GM23248 (cell line): Measurements from ENCODE around the gene GABRA4. TPM values are rescaled to one million over a fixed set of nuclear protein-coding genes. Genes with fewer than 3 reads are reported as not detected.
A peak's percentile ranks its signal among the peaks of the same experiment; 100 is the strongest.

Experiments used
- DNase-seq: peaks from one replicate; pipeline ENCODE4 v3.0.0-alpha.2; 2015
- H2AFZ ChIP-seq: fragments of 200-600 bp; sonication (generic); 2 replicates; pipeline ENCODE4 v1.6.1; 2016; ENCODE audit warnings: antibody characterized with exemption
- H3F3A ChIP-seq: fragments of 200-600 bp; sonication (generic); 2 replicates; pipeline ENCODE4 v1.6.1; 2016; ENCODE audit warnings: mild to moderate bottlenecking, antibody characterized with exemption, mixed run types; ENCODE audit not compliant: insufficient read depth
- H3K27ac ChIP-seq: fragments of 200-600 bp; sonication (generic); 2 replicates; pipeline ENCODE4 v1.5.1; 2016; ENCODE audit warnings: mild to moderate bottlenecking
- H3K27me3 ChIP-seq: fragments of 200-600 bp; sonication (generic); replicated peaks from 2 replicates; pipeline ENCODE4 v1.6.1; 2016; ENCODE audit warnings: mild to moderate bottlenecking; ENCODE audit not compliant: insufficient read depth
- H3K36me3 ChIP-seq: fragments of 200-600 bp; sonication (generic); 2 replicates; pipeline ENCODE4 v1.6.1; 2016; ENCODE audit warnings: low read depth, mild to moderate bottlenecking
- H3K4me1 ChIP-seq: fragments of 200-600 bp; sonication (generic); 2 replicates; pipeline ENCODE4 v1.6.1; 2016; ENCODE audit warnings: mild to moderate bottlenecking; ENCODE audit not compliant: insufficient read depth
- H3K4me2 ChIP-seq: fragments of 200-600 bp; sonication (generic); one replicate; pipeline ENCODE4 v1.6.1; 2016; ENCODE audit warnings: mild to moderate bottlenecking; ENCODE audit not compliant: unreplicated experiment
- H3K4me3 ChIP-seq: fragments of 200-600 bp; sonication (generic); 2 replicates; pipeline ENCODE4 v1.5.1; 2016; ENCODE audit warnings: mild to moderate bottlenecking
- H3K79me2 ChIP-seq: fragments of 200-600 bp; sonication (generic); 2 replicates; pipeline ENCODE4 v1.6.1; 2016; ENCODE audit warnings: mild to moderate bottlenecking; ENCODE audit not compliant: insufficient read depth
- H3K9ac ChIP-seq: fragments of 200-600 bp; sonication (generic); 2 replicates; pipeline ENCODE4 v1.6.1; 2016; ENCODE audit warnings: mild to moderate bottlenecking
- H3K9me2 ChIP-seq: fragments of 200-600 bp; sonication (generic); 2 replicates; pipeline ENCODE4 v1.6.1; 2016; ENCODE audit warnings: mixed run types, mild to moderate bottlenecking, moderate library complexity; ENCODE audit not compliant: insufficient read depth
- H3K9me3 ChIP-seq: fragments of 200-600 bp; sonication (generic); one replicate; pipeline ENCODE4 v1.6.1; 2017; ENCODE audit warnings: low read depth
- H4K20me1 ChIP-seq: fragments of 200-600 bp; sonication (generic); 2 replicates; pipeline ENCODE4 v1.6.0; 2016; ENCODE audit not compliant: insufficient read depth
- EZH2 ChIP-seq: fragments of 200-600 bp; sonication (generic); IDR thresholded peaks from 2 replicates; pipeline ENCODE4 v1.6.1; 2018; ENCODE audit warnings: antibody characterized with exemption, mild to moderate bottlenecking; ENCODE audit not compliant: insufficient read depth, poor library complexity, severe bottlenecking
- EZH2phosphoT487 ChIP-seq: fragments of 200-600 bp; sonication (generic); IDR thresholded peaks from 2 replicates; pipeline ENCODE4 v1.6.1; 2018; ENCODE audit warnings: antibody characterized with exemption, moderate library complexity, mild to moderate bottlenecking, low read depth; ENCODE audit not compliant: insufficient read depth
- WGBS, 2 experiments: methylation state at CpG; one replicate each; pipeline ENCODE4 v1.1.6; 2015 to 2017; ENCODE audit warnings: low lambda C conversion rate in 2 of 2, low coverage in 1 of 2; ENCODE audit errors: missing lambda C conversion rate in 2 of 2; 5-methylcytosine and 5-hydroxymethylcytosine counted together
- in situ Hi-C: fragments of 300-500 bp; cut with MboI; formaldehyde crosslinking; loops from 2 replicates; pipeline ENCODE4 v1.15.0; 2020
- polyA plus RNA-seq: library from polyadenylated mRNA; unstranded; fragments of >200 nt; fragmentation: Nextera tagmentation; extraction: Ambion mirVana; gene quantifications from 2 replicates; pipeline ENCODE4 v1.2.1, GENCODE V29; 2016
- total RNA-seq: library from RNA; depleted of rRNA; stranded (reverse); fragments of >200 nt; shearing (Covaris generic); gene quantifications from 2 replicates; pipeline ENCODE4 v1.2.3, GENCODE V29; 2014

Gene GABRA4
- total and polyA plus RNA-seq, 2 experiments from 2014 or later: not detected

DNA sequence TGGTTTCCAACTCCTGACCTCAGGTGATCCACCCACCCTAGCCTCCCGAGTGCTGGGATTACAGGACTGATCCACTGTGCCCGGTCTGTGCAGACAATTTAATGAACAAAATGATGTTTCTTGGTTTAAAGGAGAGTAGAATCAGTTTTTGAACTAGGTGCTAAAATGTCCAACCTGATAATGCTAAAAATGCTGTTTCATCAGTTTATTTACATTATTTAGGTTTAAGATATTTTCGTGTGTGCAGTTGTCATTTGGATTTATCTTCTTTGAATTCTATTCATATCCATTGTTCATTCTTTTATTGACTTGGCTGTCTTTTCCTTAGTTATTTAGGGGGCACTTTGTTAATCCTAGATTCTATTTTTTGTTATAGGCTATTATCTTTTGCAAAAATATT lies 20.0 kb upstream of the GABRA4 start:
- Histone ChIP-seq H3K36me3 (no peaks in the 10 kb centered on the region), H3K4me3 (no peak overlapping the region), H3K4me2 (no peak overlapping the region), H3K9me3 (no peaks in the 10 kb centered on the region), H3K79me2 (no peaks in the 10 kb centered on the region), H3K27ac (no peak overlapping the region), H3K4me1 (no peaks in the 10 kb centered on the region), H4K20me1 (no peaks in the 10 kb centered on the region), H3K9me2 (no peaks in the 10 kb centered on the region), H3K9ac (no peak overlapping the region), H3K27me3 (no peaks in the 10 kb centered on the region), H3F3A (no peaks in the 10 kb centered on the region), H2AFZ (no peak overlapping the region)
- TF ChIP-seq EZH2phosphoT487 (no peak), EZH2 (no peak)
- in situ Hi-C loops: no loop called here
- 7 to 13% methylated on average over 3 of the region's 3 CpGs for WGBS, 2 experiments
- DNase-seq: no peak

- in situ Hi-C loops: no loop called here
- Histone ChIP-seq H3K79me2 (no peaks in the 10 kb centered on the region), H3K27ac (no peak overlapping the region), H3K4me2 (no peak overlapping the region), H3K9me3 (no peaks in the 10 kb centered on the region), H3K9ac (no peak overlapping the region), H3K4me3 (no peak overlapping the region), H3K4me1 (no peaks in the 10 kb centered on the region), H3F3A (no peaks in the 10 kb centered on the region), H3K27me3 (no peaks in the 10 kb centered on the region), H3K9me2 (no peaks in the 10 kb centered on the region), H3K36me3 (no peaks in the 10 kb centered on the region), H4K20me1 (no peaks in the 10 kb centered on the region), H2AFZ (no peak overlapping the region)
- TF ChIP-seq EZH2phosphoT487 (no peak), EZH2 (no peak)
- DNase-seq: no peak
Measured at GRCh38 chr4:47012676-47013075, 19.3 kb upstream of the GABRA4 start.

DNA sequence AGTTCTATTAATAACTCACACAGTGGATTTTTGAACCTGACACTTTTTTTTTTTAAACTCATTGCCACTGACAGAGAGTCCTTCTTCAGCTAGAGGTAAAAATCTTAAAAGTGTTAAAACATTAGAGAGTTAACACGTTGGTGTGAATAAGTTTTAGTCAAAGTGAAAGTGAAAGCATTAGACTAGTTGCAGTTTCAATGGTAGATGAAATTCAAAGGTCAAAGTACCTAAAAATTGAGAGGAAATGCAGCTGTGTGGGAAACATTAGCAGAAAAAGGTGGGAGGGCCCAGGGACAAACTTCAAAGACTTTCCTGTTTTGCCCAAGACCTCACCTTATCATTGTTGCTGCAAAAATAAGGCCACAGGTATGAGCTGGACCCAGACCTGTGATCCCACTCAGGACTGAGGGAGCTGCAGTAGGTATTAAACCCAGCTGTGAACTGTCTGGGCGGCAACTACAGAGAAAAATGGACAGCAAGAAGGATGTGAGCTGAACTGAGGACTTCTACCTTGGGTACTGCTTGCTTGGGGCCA lies 17.6 kb upstream of the GABRA4 start:
- no peak overlapping the region for H3K27ac ChIP-seq
- no peak overlapping the region for H3K9ac ChIP-seq
- H3K4me2 ChIP-seq: no peak overlapping the region
- in situ Hi-C loops: no loop called here
- H3K4me1 ChIP-seq: no peaks in the 10 kb centered on the region
- TF ChIP-seq EZH2: no peak
- H3K36me3 ChIP-seq: no peaks in the 10 kb centered on the region
- no peaks in the 10 kb centered on the region for H4K20me1 ChIP-seq
- WGBS, 2 experiments: 0 to 3% methylated on average over 2 of the region's 2 CpGs
- no peaks in the 10 kb centered on the region for H3K9me2 ChIP-seq
- no peak overlapping the region for H3K4me3 ChIP-seq
- no peak for DNase-seq
- H3K79me2 ChIP-seq: no peaks in the 10 kb centered on the region
- H2AFZ ChIP-seq: no peak overlapping the region
- H3F3A ChIP-seq: no peaks in the 10 kb centered on the region
- H3K27me3 ChIP-seq: no peaks in the 10 kb centered on the region
- no peaks in the 10 kb centered on the region for H3K9me3 ChIP-seq

- H3F3A ChIP-seq: no peaks in the 10 kb centered on the region
- no peak overlapping the region for H3K27ac ChIP-seq
- no peaks in the 10 kb centered on the region for H3K27me3 ChIP-seq
- H2AFZ ChIP-seq: no peak overlapping the region
- in situ Hi-C loops: no loop called here
- no peak overlapping the region for H3K9ac ChIP-seq
- no peaks in the 10 kb centered on the region for H3K79me2 ChIP-seq
- no peaks in the 10 kb centered on the region for H4K20me1 ChIP-seq
- H3K4me3 ChIP-seq: no peak overlapping the region
- H3K9me3 ChIP-seq: no peaks in the 10 kb centered on the region
- H3K9me2 ChIP-seq: no peaks in the 10 kb centered on the region
- no peak for DNase-seq
- TF ChIP-seq EZH2 (no peak), EZH2phosphoT487 (no peak)
- no peaks in the 10 kb centered on the region for H3K4me1 ChIP-seq
- no peaks in the 10 kb centered on the region for H3K36me3 ChIP-seq
- H3K4me2 ChIP-seq: no peak overlapping the region
Measured at GRCh38 chr4:47010347-47010911, 17.0 kb upstream of the GABRA4 start.

DNA sequence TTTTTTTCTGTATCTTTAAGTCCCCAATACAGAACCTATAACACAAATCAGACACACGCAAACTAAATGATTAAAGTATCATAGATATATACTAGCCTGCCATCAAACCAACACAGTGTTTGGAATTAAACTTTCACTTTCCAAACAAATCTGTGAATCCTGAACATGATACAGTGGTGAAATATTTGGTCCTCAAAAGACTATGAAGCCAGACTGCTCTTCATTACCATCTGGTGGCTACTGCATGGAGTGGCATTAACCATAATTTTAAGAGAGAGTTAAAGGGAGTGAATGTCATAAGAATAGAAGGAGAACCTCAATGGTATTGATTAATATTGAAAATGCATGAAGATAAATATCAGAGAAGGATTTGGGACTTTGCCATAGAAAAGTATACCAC lies 9.2 kb upstream of the GABRA4 start:
- no peaks in the 10 kb centered on the region for H3K9me3 ChIP-seq
- DNase-seq: peak; percentile 22
- H3K4me2 ChIP-seq: no peak overlapping the region
- no peaks in the 10 kb centered on the region for H3F3A ChIP-seq
- no peak overlapping the region for H3K27ac ChIP-seq
- no peak overlapping the region for H2AFZ ChIP-seq
- WGBS, 2 experiments: 9 to 24% methylated on average over 1 of the region's 1 CpG
- no peak overlapping the region for H3K9ac ChIP-seq
- TF ChIP-seq EZH2: no peak
- TF ChIP-seq EZH2phosphoT487: no peak
- no peaks in the 10 kb centered on the region for H3K79me2 ChIP-seq
- H4K20me1 ChIP-seq: no peaks in the 10 kb centered on the region
- H3K9me2 ChIP-seq: no peaks in the 10 kb centered on the region
- H3K27me3 ChIP-seq: no peaks in the 10 kb centered on the region
- no peaks in the 10 kb centered on the region for H3K4me1 ChIP-seq
- in situ Hi-C loops: no loop called here
- H3K36me3 ChIP-seq: no peaks in the 10 kb centered on the region
- H3K4me3 ChIP-seq: no peak overlapping the region
